Endothelial cell of umbilical vein (primary cell): Measurements from ENCODE around the gene SAMD5.

Experiments used
- EZH2 ChIP-seq: IDR thresholded peaks from 2 replicates; pipeline ENCODE4 v1.6.1; 2012; ENCODE audit warnings: borderline replicate concordance, low read depth, mild to moderate bottlenecking, moderate library complexity, low read length, inconsistent platforms; ENCODE audit not compliant: severe bottlenecking
- MYC ChIP-seq: IDR thresholded peaks from one replicate; pipeline ENCODE4 v1.6.1; 2011; ENCODE audit warnings: mild to moderate bottlenecking, low read depth, low read length
- POLR2A ChIP-seq: IDR thresholded peaks from 2 replicates; pipeline ENCODE4 v1.6.1; 2012; ENCODE audit warnings: low read depth, mild to moderate bottlenecking, control low read depth, low read length
- TF ChIP-seq, protein P1 (sequence below), 2 donors: IDR thresholded peaks; 1 replicate in 1 of 2; 2 replicates in 1 of 2; pipeline ENCODE4 v1.5.1; 2011; ENCODE audit warnings: low read length in 2 of 2, mild to moderate bottlenecking in 2 of 2, moderate library complexity in 2 of 2, control low read depth in 1 of 2, inconsistent platforms in 1 of 2, low read depth in 1 of 2; ENCODE audit not compliant: insufficient read depth in 1 of 2; ENCODE audit errors: extremely low read depth in 1 of 2
- TF ChIP-seq, protein P2 (sequence below): IDR thresholded peaks from 2 replicates; pipeline ENCODE4 v1.6.1; 2011; ENCODE audit not compliant: insufficient read depth, insufficient read length

DNA sequence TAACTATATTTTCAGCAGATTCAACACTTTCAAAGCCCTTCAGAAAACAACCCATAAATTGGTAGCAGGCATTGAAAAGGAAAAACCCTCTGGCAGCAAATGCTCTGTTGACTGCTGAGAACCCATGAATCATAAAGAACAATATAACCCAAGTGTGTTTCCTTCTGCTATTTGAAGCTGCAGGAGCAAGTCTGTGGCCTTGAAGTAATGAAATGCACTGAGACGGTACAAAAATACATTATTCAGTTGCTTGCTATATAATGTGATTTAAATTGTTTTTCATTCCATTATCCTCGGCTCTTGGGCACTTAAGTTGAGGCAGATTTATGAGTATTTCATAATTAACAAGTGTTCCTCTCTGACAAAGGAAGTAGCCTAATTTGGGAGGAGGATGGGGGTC, 40.6 kb upstream of the SAMD5 start:
- TF ChIP-seq, protein P1, sequence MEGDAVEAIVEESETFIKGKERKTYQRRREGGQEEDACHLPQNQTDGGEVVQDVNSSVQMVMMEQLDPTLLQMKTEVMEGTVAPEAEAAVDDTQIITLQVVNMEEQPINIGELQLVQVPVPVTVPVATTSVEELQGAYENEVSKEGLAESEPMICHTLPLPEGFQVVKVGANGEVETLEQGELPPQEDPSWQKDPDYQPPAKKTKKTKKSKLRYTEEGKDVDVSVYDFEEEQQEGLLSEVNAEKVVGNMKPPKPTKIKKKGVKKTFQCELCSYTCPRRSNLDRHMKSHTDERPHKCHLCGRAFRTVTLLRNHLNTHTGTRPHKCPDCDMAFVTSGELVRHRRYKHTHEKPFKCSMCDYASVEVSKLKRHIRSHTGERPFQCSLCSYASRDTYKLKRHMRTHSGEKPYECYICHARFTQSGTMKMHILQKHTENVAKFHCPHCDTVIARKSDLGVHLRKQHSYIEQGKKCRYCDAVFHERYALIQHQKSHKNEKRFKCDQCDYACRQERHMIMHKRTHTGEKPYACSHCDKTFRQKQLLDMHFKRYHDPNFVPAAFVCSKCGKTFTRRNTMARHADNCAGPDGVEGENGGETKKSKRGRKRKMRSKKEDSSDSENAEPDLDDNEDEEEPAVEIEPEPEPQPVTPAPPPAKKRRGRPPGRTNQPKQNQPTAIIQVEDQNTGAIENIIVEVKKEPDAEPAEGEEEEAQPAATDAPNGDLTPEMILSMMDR (IDR thresholded peaks at IDR 0.05; ENCODE audit: extremely low read depth in 1 of 2, insufficient read depth in 1 of 2, low read depth in 1 of 2, low read length in 2 of 2) = no peak
- TF ChIP-seq EZH2 (no peak), MYC (no peak), POLR2A (no peak)
- TF ChIP-seq, protein P2, sequence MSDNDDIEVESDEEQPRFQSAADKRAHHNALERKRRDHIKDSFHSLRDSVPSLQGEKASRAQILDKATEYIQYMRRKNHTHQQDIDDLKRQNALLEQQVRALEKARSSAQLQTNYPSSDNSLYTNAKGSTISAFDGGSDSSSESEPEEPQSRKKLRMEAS = no peak
